GM19397 (cell line): ENCODE results near the gene ZMIZ2.
"Not testable (repeated sequence)": the region's sequence is repeated elsewhere in the genome, so short reads cannot be mapped to it uniquely, and the experiment has no call there.

Experiments used
- ATAC-seq: cut with Tn5 transposase; IDR thresholded peaks from one replicate; pipeline ENCODE4 v1.9.1; 2021; ENCODE audit warnings: mild to moderate bottlenecking, moderate library complexity; ENCODE audit not compliant: unreplicated experiment

ZMIZ2 gene

DNA sequence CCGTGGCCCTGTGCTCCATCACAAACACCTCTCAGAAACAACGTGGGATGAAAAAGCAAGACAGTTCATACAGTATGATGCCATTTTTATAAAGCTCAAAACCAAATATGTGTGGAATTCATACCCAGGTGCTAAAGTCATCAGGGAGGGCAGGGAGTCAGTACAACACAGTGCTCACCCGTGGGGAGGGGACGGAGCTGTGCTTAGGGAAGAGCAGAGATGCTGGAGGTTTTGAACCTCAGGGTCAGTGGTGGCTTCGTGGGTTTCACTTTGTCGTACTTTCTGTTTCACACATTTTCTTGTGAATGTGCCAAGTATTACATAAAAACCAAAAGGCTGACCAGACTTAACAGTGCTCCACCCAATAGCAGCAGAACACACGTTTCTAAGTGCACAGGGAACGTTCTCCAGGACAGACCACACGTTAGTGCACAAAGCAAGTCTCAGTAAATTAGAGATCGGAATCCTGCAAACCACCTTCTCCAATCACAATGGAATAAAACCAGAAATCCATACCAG lies 21.2 kb downstream of the ZMIZ2 start:
- ATAC-seq = peak; percentile 50

DNA sequence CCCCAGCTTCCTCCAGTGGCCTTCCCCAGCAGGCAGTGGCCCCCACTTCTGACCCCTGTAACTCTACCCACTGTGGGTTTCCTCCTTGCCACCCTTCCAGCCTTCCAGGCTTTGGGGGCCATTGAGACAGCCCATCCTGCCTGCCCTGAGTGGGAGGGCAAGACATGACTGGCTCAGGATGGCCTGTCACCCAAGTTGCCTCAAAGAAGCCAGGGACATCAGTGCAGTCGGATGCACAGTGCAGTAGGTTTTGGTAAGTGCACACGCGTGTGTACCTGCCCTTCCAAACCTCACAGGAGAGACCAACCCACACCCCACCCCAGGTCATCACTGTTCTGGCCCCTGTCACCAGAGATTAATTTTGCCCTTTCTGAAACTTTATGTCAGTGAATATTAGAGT lies 22.7 kb downstream of the ZMIZ2 start:
- no peak for ATAC-seq

DNA sequence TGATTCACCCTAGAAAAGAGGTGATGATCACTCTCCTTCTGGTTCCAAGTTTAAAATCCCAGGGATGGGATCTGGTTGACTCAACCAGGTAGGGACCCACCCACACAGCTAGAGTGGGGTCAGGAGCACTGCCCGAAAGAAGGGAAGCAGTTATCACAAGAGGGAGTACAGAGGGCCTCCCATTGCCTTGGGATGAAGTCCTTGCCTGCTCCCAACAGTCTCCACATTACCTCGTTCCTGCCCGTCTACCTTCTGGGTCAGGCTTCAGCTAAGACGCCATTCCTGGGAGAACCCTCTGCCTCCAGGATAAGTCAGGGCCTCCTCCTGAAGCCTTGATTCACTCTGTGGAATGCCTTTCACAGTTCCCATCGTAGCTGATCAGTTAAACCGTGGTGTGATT lies 23.8 kb downstream of the ZMIZ2 start:
- no peak for ATAC-seq

DNA sequence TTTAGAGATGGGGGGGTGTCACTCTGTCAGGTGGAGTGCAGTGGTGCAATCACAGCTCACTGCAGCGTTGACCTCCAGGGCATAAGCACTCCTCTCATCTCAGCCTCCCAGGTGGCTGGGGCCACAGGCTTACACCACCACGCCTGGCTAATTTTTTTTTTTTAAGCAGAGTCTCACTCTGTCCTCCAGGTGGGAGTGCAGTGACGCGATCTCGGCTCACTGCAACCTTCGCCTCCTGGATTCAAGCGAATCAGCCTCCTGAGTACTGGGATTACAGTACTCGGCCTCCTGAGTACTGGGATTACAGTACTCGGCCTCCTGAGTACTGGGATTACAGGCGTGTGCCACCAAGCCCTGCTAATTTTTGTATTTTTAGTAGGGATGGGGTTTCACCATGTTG lies 24.2 kb downstream of the ZMIZ2 start:
- ATAC-seq = no peak

DNA sequence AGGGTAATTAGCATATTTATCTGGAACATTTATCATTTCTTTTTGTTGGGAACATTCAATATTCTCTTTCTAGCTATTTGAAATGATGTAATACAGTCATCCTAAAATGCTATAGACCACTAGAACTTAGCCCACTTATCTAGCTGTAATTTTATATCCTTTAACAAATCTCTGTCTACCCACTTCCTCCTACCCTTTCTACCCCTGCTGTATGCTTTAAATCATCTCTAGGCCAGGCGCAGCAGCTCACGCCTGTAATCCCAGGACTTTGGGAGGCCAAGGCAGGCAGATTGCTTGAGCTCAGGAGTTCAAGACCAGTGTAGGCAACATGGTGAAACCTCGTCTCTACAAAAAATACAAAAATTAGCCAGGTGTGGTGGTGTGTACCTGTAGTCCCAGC lies 25.8 kb downstream of the ZMIZ2 start:
- ATAC-seq = not testable (repeated sequence)

DNA sequence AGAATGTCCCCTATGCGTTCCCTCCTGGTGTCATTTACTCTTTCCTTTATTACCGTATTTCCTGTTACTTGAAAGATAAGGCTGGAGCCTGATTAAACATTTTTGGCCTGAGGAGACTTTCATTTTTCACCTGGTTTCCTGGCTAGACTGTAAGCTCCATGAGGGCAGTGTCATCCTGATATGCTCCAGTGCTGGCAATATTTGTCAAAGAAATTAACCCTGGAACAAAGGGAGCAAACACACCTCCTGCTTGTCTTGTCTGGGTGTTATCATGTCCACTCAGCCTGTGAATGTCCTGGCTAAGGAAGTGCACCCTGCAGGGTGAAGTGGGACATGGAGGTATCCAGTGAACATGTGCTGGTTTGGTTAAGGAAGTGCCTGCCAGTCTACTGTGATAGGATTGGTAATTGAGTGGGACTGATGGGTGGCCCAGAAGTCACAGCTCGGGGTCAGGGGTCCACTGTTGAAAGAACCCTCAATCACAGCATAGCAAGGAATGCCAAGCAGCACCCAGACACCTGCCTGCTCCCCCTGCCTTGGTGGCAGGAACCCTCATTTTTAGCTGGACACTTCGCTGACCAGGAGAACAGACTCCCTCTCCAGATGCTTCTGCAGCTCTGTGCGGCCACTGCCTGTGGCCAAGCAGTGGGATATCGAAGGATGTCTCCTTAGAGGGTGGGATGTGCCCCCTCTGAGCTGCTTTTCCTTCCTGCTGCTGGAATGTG lies 26.9 kb downstream of the ZMIZ2 start:
- ATAC-seq = no peak

DNA sequence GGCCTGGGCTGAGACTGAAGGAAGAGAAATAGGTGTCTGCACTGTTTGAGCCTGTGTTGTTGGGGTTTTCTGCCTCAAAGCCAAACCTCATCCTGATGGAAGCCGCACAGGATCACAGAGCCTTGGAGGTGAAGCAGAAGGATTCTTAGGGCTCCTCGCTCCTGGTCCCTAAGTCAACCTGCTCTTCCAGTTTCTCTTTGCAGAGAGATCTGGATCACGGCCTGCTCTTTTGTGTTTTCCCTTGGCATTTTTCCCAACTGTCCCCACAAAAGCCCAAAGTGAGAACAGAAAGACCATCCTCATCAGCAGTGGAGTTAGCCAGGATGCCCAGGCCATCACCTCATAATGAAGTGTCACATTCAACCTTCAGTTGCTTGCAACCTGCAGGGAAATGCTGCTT lies 27.6 kb downstream of the ZMIZ2 start:
- no peak for ATAC-seq

DNA sequence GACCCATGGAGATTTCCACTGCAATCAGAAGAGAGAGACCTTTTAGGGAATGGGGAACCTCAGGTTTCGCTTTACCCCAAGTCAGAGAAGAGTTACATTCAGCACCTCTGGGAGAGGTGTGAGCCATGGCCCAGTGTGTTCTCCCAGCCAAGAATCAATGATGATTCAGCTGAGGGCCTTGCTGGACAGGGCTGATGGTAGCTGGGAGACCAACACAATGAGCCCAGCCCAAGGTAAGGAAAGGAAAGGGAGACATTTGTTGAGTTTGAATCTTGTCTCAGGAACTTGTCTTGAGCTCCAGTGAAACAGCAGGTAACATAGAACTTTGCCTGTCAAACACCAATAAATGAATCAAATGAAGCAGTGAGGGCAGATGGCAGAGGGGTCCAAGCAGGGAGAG lies 33.8 kb downstream of the ZMIZ2 start:
- no peak for ATAC-seq

DNA sequence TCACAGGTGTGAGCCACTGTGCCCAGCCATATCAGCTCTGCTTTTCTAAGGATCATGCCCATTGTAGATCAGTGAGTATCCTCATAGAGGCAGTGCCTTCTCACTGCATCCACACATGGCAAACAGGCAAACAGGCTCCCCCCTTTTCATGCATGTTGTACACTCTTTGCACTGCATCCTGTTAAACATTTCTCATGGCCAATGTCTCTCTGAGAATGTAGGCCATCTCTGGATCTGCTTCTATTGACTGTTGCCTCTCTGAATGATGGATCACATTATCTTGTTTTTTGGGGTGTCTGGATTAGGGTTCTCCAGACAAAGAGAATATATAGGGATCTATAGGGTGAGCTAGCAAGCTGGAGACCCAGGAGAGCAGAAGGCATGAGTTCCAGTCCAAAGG lies 34.8 kb downstream of the ZMIZ2 start:
- ATAC-seq = no peak

DNA sequence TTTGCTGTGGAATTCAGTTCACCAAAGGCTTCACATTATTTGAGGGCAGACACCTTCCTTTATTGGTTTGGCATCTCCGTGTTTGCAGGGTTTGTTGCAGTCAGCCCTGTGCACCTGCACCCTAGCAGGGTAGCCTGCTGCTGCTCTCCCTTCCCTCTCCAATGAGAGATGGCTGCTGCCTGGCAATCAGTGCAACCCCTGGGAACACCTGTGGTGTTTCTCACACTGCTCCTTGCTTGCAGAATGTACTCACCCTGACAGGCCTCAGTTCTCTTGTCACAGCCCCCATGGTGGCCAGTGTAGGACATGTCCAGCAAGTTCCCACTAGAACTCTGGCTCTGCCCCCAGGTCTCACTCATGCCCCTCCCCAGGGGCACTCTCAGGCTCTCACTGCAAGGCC lies 35.7 kb downstream of the ZMIZ2 start:
- ATAC-seq = no peak

DNA sequence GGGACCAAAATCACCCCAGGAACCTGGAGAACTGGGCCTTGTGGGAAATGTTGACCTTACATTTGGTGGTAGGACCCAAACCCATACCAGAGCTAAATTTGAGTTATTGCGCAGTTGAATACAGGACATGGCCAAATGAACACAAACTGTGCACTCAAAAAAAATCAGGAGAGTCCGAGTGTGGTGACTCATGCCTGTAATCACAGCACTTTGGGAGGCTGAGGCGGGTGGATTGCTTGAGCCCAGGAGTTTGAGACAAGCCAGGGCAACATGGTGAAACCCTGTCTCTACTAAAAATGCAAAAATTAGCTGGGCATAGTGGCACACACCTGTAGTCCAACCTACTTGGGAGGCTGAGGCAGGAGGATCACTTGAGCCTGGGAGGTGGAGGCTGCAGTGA lies 36.6 kb downstream of the ZMIZ2 start:
- not testable (repeated sequence) for ATAC-seq

DNA sequence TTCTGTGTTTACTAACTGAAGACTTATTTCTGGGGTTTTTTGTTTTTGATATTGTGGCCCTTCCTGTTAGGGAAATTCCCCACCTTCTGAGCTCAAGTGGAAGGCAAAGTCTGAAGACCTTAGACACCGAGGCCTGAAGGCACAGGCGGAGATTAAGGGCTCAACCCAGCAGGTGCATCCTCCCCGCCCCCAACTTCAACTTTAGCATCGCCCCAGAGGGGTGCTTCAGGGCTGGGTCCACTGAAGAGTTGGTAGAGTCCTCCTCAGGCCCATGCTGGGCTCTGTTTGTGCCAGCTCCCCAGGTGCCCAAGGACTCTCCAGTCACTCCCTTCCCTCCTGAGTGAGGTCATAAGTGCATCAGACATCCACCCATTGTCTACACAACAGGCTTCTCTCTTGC lies 38.4 kb downstream of the ZMIZ2 start:
- ATAC-seq = no peak

DNA sequence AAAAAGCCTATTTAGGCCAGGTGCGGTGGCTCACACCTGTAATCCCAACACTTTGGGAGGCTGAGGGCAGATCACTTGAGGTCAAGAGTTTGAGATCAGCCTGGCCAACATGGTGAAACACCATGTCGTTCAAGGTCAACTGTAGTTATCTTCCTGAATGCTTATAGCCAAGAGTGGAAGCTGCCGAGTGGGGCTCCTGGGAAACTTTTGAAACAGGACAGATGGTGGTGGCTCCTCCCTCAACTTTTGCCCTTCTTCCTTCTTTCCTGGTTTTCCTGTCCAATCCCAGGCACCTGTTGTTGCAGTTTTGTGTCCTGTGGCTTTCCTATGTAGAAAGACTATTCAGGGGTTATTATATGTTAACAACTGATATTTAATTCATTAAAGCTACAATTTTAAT lies 39.1 kb downstream of the ZMIZ2 start:
- ATAC-seq = no peak

DNA sequence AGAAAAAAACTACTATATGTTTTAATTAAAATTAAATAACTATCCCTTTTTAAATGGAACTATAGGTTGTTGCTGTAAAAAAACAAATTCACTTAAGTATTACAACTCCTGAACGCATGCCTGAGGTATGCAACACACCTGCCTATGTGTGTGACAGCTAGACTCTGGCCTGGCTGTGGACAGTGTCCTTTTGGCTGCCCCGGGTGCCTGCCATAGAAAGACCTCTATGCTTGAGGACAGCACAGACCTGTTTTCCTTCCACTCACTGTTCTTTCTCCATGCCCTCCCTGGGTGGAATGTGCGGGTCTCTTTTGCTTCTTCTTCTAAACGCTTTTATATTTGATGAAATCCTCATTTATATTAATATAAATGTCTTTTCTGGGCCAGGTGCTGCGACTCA lies 41.3 kb downstream of the ZMIZ2 start:
- ATAC-seq = no peak

DNA sequence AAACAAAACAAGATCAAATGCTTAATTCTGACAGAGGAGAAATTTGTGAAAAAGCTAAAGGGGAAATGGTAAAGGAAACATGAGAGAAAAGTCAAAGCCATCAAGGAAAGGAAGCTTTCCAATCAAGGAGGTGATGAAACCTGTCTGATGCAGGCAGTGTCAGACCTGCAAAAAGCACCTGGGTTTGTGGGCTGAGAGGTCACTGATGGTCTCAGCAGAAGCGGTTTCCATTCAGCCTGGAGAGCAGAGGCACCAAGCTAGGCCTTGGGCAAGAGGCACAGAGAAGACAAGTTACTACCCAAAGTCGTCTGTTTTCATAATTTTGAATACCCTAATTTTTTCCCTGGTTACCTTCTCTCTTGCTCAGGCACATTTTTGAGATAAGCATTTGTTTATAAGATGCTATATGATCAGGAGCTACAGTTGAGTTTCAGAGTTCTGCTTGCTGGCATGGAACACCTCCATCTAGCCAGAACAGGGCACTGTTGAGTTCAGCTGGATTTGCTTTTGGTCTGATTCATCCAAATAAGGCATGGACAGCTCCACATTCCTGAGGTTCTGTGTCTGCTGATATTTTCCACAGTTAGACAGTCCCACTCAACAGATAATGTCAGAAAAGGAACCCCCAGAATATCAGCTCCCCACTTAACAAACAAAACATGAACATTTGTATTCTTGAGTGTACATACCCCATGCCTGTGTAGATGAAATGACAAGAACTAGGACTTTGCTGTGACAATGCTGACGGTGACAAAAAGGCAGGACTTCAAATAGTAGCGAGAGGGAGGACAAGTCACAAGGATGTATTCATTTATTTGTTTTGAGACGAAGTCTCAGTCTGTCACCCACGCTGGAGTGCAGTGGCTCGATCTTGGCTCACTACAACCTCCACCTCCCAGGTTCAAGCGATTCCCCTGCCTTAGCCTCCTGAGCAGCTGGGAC lies 42.9 kb downstream of the ZMIZ2 start:
- no peak for ATAC-seq

DNA sequence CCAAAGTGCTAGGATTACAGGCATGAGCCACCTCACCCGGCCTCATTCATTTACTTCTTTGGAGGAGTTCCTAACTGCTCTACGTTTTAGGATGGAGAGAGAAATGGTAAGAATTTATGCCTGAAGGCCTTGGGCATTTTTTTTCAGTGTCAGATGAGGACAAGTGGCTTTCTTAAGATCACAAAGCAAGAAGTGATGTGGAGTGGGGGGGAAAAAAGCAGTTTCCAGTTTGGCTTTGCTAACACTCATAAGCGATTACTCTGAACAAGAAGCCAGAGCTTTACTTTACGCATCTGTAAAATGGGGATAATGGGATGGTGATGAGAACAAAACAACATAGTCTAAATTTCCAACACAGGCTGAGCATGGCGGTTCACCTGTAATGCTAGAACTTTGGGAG lies 45.3 kb downstream of the ZMIZ2 start:
- ATAC-seq = no peak

DNA sequence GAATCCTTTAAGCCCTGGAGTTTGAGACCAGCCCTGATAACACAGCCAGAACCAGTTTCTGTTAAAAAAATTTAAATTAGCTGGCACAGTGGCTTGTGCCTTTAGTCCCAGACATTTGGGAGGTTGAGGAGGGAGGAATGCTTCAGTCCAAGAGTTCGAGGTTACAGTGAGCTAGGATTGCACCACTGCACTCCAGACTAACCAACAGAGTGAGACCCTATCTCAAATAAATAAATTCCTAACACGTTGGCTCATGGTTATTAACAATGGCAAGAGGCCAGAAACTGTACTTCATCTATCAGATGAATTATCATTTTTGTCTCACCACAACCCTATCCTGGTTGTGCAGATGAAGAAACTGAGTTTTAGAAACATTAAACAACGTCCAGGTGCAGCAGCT lies 45.7 kb downstream of the ZMIZ2 start:
- ATAC-seq = no peak

DNA sequence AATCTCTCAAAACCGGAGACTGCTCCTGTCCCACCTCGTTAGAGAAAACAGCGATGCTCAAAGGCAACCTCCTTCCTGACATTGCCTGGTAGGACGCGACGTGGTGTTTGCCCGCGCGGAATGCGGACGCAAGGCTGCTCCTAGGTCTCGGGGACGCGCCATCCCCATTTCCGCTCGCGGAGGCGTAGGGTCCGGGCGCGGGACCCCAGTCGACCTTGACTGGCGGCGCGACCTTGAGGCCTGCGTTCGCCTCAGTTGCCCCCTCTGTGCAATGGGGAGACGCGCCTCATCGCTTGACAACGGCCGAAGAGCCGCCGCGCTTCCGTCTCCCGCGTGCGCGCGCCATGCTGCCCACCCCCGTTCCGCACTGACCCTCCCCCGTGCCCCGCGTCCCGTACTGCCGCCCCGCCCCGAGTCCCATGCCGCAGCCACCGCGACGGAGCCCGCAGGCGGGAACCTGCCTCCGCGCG lies 47.4 kb downstream of the ZMIZ2 start:
- peak; percentile 16 for ATAC-seq

DNA sequence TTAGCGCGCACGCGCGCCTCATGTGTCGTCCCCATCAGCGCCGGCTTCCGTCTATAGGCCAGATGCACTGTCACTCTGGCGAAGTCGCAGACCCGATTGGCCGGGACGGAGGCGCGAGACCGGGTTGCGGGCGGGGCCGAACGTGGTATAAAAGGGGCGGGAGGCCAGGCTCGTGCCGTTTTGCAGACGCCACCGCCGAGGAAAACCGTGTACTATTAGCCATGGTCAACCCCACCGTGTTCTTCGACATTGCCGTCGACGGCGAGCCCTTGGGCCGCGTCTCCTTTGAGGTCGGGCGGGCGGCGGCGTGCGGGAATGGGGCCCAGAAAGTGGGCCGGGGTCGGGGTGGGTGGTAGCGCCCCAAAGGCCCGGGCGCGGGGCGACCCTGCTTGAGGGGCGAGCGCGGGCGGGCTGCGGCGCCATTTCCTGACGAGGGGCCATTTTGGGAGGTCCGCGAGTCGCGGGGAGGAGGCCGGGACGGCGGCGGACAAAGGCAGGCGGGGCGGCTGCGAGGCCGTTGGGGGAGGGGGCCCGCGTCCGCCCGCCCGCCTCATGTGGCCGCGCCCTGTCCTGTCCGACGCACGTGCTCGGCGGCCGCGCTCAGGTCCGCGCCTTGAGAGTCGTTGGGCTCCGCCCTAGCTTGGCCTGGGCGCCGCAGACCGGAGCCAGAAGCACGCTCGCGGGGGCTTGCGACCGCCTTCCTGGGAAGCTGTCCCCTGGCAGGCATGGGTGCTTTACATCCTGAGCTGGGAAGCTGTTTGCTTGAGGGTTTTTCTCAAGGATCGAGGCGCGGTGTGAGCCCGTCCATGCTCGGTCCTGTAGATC lies 48.1 kb downstream of the ZMIZ2 start, which contains the start of gene PPIA:
Gene PPIA, plus strand, starts transcription at position 178 of the 825 bp plus-strand sequence. Its CDS starts 44 bp downstream, at position 222.
- peak; percentile 90 for ATAC-seq

DNA sequence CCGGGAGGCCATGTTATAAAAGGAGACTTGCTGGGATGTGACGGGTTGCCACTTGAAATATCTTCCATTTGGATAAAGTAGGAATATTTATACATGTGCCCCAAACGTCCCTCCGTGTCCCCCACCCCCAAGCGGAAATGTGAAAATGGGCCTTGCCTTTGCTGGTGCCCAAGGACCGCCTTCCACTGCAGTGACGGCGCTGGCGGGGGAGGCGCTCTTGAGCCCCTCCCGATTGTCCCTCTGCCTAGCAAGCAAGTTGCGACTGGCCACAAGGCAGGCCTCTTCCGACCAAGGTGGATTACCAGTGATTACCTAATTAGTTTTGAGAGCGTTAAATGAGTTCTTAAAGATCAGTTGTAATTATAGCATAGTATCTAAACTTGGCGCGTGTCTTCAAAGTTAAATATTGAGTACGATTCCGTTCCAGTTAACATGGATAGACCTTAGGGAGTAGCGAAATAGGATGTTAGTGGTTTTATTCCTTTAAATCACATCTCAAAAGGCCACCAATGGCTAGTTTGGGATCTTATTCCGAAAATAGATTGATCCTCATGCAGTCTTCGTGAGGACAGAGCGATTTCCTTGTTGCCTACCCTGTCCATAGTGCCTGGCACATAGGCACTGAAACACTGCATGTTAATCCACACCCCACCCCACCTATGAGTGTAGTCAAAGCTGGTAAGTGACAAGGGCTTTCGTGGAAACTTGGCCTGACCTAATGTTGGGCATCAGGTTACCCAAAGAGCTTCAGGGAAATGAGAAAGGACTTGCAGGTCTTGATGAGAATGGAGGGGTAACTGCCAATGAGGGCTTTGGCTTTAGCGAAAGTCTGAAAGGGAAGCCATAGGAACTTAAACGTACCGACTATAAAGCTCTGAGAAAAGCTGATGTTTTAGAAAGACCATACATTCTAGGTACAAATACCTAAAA lies 48.9 kb downstream of the ZMIZ2 start:
- peak; percentile 42 for ATAC-seq
